Immature natural killer cell (primary cell): ENCODE measurements around the gene CAMK1D. TPM values are rescaled to one million over a fixed set of nuclear protein-coding genes. Genes with fewer than 3 reads are reported as not detected.
"Not testable (repeated sequence)": the region's sequence is repeated elsewhere in the genome, so short reads cannot be mapped to it uniquely, and the experiment has no call there.

ENCODE experiments used
- DNase-seq, 3 donors: peaks; one replicate each; pipeline ENCODE4 v3.0.0; 2022; ENCODE audit warnings: mixed read lengths in 1 of 3
- H3K27ac Mint-ChIP-seq, 6 donors: one replicate each; pipeline ENCODE4 v1.8.0; 2020; ENCODE audit warnings: mixed read lengths in 6 of 6, mild to moderate bottlenecking in 5 of 6, inconsistent platforms in 4 of 6, moderate library complexity in 3 of 6
- H3K27me3 Mint-ChIP-seq, 3 donors: one replicate each; pipeline ENCODE4 v1.8.0; 2020 to 2021; ENCODE audit warnings: low read depth in 3 of 3, mild to moderate bottlenecking in 3 of 3, mixed read lengths in 3 of 3, moderate library complexity in 3 of 3, inconsistent platforms in 1 of 3
- H3K36me3 Mint-ChIP-seq, 3 donors: one replicate each; pipeline ENCODE4 v1.8.0; 2020; ENCODE audit warnings: mixed read lengths in 3 of 3, inconsistent platforms in 2 of 3, mild to moderate bottlenecking in 2 of 3
- H3K4me1 Mint-ChIP-seq, 2 donors: one replicate each; pipeline ENCODE4 v1.8.0; 2020; ENCODE audit warnings: inconsistent platforms in 2 of 2, mild to moderate bottlenecking in 2 of 2, mixed read lengths in 2 of 2, moderate library complexity in 1 of 2
- H3K4me3 Mint-ChIP-seq, 5 donors: one replicate each; pipeline ENCODE4 v1.8.0; 2020; ENCODE audit warnings: mild to moderate bottlenecking in 5 of 5, mixed read lengths in 5 of 5, inconsistent platforms in 3 of 5, moderate library complexity in 3 of 5
- H3K9me3 Mint-ChIP-seq, 6 donors: one replicate each; pipeline ENCODE4 v1.8.0; 2020; ENCODE audit warnings: mild to moderate bottlenecking in 6 of 6, mixed read lengths in 6 of 6, inconsistent platforms in 4 of 6, moderate library complexity in 3 of 6
- polyA plus RNA-seq, 3 donors: library from polyadenylated mRNA; unstranded; fragments of 300-500 nt; fragmentation: Illumina TruSeq; gene quantifications; one replicate each; pipeline ENCODE4 v1.2.3, GENCODE V29; 2021

CAMK1D gene
- polyA plus RNA-seq, 3 donors from 2014 or later: 5.3 to 19.3 (median 7.7) TPM

DNA sequence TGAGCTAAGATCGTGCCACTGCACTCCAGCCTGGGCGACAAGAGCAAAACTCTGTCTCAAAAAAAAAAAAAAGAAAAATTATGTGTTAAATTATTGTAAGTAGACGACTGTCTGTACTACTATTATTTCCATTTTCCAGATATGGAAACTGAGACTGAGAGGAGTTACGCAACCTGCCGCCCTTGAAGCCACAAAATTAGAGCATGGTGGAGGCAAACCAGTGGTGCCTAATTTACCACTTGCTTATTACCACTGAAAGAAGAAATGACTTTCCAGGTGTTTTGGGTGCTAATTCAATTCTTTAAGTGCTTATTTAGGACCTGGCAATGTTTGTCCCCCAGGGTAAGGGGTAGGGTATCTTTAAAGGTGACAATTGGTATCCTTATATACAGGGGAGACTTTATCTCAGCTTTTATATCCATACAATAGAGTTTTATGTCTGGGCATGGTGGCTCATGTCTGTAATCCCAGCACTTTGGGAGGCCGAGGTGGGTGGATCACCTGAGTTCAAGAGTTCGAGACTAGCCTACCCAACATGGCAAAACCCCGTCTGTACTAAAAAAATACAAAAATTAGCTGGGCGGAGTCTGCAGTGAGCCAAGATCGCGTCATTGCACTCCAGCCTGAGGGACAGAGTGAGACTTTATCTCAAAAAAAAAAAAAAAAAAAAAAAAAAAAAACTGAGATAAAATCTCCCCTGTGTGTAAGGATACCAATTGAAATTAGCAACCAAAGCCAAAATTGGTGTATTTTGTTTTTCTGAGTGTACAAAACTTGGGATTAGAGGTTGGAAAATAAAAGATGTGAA is 16.6 kb upstream of the CAMK1D start:
- Mint-ChIP-seq H3K27me3 (peaks cover 0 to 5% (median 5%) of the 10 kb centered on the region in 3 donors), H3K27ac (no peak overlapping the region), H3K4me3 (no peak overlapping the region)

DNA sequence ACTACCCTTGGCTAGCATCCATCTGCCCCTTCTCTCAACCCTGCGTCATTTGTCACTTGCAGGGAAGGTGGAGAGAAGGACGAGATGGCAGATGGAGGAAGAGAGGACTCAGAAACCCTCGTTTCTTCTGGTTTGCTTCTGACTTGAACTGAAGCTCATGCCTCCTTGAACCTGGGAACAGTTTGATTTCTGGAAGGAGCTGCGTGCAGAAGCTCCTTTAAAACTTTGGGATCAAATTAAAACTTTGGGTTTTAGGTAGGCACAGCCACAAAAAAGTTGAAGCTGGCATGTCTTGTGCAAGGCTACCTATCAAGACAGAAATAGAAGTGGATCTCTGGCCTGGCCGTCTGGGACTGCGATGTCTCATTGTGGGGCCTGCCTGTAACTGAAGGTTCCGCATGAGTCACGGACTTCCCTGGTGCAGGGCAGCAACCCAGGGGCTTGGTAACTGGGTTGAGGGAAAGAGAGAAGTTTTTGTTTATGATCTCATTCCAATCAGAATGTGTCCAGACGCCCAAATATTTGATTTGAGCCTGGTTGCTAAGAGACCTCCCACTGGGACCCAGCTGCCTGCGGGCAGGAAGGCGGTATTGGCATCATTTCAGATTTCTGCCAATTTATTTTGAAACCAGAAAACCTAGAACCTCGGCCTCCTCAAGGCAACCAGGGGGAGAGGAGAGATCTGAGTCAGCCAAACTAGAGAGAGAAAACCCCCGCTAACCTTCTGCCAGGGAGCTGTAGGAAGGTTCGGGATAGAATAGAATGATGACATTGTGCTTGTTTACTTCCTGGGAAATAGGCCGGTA is 15.8 kb upstream of the CAMK1D start:
- peak in 1 of 3 donors; percentile 27 for DNase-seq
- Mint-ChIP-seq H3K36me3 (no peaks in the 10 kb centered on the region), H3K27ac (no peak overlapping the region), H3K27me3 (peaks cover 0 to 5% (median 5%) of the 10 kb centered on the region in 3 donors), H3K4me1 (no peaks in the 10 kb centered on the region), H3K9me3 (no peaks in the 10 kb centered on the region), H3K4me3 (peak overlapping the region in 1 of 5 donors; percentile 3)

More for the DNA sequence above, 16.6 kb upstream of the CAMK1D start:
- DNase-seq: no peak
- H3K36me3 Mint-ChIP-seq: no peaks in the 10 kb centered on the region
- no peaks in the 10 kb centered on the region for H3K4me1 Mint-ChIP-seq
- H3K9me3 Mint-ChIP-seq: no peaks in the 10 kb centered on the region

DNA sequence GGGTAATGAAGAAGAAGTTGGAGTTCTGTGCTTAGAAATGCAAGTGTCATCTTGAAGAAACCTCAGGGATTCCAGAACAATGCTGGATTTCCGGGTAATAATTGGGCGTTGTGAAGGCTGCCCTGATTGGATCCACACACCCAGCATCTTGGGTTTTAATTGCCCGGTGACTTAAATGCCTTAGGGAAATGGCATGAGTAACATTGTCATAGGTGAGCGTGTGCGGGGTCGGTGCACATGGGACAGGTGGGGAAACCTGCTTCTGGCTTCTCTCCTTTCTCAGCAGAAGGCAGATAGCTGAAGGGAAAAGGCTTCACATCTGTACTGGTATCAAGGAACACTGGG is 15.2 kb upstream of the CAMK1D start:
- DNase-seq: no peak
- H3K36me3 Mint-ChIP-seq: no peaks in the 10 kb centered on the region
- H3K27ac Mint-ChIP-seq: no peak overlapping the region
- peak overlapping the region in 1 of 5 donors; percentile 0 for H3K4me3 Mint-ChIP-seq
- peaks cover 0 to 5% (median 5%) of the 10 kb centered on the region in 3 donors for H3K27me3 Mint-ChIP-seq
- no peaks in the 10 kb centered on the region for H3K4me1 Mint-ChIP-seq
- no peaks in the 10 kb centered on the region for H3K9me3 Mint-ChIP-seq

DNA sequence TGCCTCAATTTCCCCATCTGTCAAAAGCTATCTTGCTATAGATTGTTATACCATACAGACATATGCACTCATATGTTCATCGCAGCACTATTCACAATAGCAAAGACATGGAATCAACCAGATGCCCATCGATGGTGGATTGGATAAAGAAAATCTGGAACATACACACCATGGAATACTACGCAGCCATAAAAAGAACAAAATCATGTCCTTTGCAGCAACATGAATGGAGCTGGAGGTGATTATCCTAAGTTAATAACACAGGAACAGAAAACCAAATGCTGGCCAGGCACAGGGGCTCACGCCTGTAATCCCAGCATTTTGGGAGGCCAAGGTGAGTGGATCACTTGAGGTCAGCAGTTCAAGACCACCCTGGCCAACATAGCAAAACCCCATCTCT is 14.2 kb upstream of the CAMK1D start:
- not testable (repeated sequence) for H3K4me1 Mint-ChIP-seq

DNA sequence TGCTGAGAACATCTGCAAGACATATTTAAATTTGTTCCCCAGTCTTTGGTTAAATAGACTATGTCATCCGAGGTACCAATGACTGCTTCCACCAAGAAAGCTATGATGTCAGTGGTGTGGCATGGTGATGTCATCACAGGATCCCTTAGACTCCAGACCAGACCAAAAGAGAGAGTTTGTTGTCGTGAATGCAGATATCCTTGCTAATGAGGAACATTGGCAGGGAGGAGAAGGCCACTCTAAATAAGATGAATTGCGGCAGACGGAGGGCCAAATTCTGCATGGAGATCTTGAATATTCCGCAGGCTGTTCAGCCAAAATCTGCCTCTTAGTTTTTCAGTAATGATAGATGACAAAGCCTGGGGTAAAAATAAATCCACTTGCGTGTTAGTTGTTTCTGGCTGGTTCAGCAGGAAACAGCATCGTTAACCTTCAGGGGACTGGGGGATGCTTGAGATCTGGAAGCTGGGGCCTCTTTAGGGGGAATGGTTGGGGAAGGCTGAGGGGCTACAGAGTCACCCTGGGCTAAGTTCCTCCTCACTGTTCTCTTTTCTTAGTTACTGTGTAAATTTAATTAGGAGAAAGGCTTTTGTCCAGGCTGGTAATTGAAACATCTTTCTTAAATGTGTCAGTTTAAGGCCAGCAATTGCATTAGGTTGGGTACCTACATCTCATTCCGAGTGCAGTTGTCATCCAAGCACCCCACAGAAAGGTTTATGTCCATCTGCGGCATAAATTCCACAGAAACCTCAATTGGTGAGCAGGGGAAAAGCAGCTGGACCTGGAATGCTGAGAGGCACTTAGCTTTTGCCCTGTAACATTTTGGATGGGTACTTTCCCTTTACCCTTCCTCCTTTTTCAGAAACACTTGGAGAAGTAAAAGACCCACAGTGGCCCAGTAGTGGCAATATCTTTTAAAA is 11.6 kb upstream of the CAMK1D start:
- H3K4me1 Mint-ChIP-seq: no peaks in the 10 kb centered on the region
- peaks cover 0 to 5% (median 4%) of the 10 kb centered on the region in 3 donors for H3K27me3 Mint-ChIP-seq
- no peak overlapping the region for H3K27ac Mint-ChIP-seq
- H3K36me3 Mint-ChIP-seq: no peaks in the 10 kb centered on the region
- no peaks in the 10 kb centered on the region for H3K9me3 Mint-ChIP-seq
- no peak overlapping the region for H3K4me3 Mint-ChIP-seq
- no peak for DNase-seq

More for the DNA sequence above, 14.2 kb upstream of the CAMK1D start:
- H3K4me3 Mint-ChIP-seq, H3K27me3 Mint-ChIP-seq, H3K9me3 Mint-ChIP-seq, H3K36me3 Mint-ChIP-seq, H3K27ac Mint-ChIP-seq, DNase-seq: not testable (repeated sequence)

DNA sequence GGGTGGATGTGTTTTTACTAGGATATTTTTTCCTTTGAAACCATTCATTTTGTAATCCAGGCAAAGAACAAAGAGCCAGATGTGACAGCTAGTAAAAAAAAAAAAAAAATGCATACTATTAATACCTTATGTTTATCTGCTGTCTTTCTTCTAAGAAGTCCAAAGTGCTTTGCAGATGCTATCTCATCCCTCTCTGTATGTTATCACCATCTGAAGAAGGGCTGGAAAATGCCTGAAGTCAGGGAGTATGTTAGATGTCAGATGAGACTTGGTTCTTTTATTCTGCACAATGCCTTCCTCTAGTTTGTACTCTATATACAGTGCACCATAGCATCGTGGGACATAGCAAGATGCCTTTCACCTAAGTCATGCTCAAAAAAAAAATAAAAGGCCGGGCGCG is 10.4 kb upstream of the CAMK1D start:
- H3K4me3 Mint-ChIP-seq: no peak overlapping the region
- no peak for DNase-seq

DNA sequence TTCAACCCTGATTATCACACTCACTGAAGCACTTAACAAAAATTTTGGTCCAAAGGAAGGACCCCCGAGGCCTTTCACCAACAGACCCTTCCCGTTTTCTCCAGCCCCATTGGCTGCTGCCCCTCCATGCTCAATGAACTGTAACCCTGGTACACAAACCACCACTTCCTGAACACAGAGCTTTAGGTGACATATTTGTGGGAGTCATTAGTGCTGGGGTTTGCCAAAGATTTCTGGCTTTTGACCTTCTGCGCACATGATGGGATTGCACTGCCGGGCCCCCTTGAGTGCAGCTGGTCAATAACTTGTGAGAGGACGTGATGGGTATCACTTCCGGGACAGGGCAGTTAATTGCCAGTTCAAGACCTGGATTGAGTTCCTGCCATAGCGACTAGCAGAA is 9.0 kb upstream of the CAMK1D start:
- H3K4me3 Mint-ChIP-seq: no peak overlapping the region
- H3K9me3 Mint-ChIP-seq: no peaks in the 10 kb centered on the region
- no peak for DNase-seq
- H3K4me1 Mint-ChIP-seq: peaks cover 7% of the 10 kb centered on the region in 2 donors
- H3K27me3 Mint-ChIP-seq: peaks cover 0 to 2% (median 0%) of the 10 kb centered on the region in 3 donors
- H3K36me3 Mint-ChIP-seq: no peaks in the 10 kb centered on the region
- no peak overlapping the region for H3K27ac Mint-ChIP-seq

More for the DNA sequence above, 10.4 kb upstream of the CAMK1D start:
- H3K9me3 Mint-ChIP-seq: no peaks in the 10 kb centered on the region
- peaks cover 0 to 3% (median 2%) of the 10 kb centered on the region in 3 donors for H3K27me3 Mint-ChIP-seq
- no peaks in the 10 kb centered on the region for H3K4me1 Mint-ChIP-seq
- no peak overlapping the region for H3K27ac Mint-ChIP-seq
- no peaks in the 10 kb centered on the region for H3K36me3 Mint-ChIP-seq

DNA sequence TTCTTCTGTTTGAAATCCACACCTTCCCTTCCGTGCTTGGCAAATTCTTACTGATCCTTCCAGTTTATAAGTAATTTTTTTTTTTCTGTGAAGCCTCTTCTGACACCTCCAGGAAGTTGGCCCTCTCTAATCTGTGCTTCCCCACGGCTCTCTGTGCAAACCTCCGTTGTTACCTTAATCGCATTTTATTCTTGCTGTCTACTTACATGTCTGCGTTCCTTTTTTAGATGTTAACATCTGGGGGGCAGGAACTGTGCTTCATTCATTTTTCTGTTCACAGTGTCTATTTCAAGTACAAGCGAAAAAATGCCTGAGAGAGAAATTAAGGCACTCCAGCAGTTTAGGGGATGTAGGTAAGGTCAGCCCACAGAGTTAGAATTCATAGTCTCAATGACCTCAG is 8.4 kb upstream of the CAMK1D start:
- no peaks in the 10 kb centered on the region for H3K36me3 Mint-ChIP-seq
- no peak overlapping the region for H3K4me3 Mint-ChIP-seq
- H3K27me3 Mint-ChIP-seq: peaks cover 0 to 2% (median 0%) of the 10 kb centered on the region in 3 donors
- no peaks in the 10 kb centered on the region for H3K9me3 Mint-ChIP-seq
- H3K27ac Mint-ChIP-seq: no peak overlapping the region
- H3K4me1 Mint-ChIP-seq: peaks cover 7% of the 10 kb centered on the region in 2 donors
- DNase-seq: no peak

DNA sequence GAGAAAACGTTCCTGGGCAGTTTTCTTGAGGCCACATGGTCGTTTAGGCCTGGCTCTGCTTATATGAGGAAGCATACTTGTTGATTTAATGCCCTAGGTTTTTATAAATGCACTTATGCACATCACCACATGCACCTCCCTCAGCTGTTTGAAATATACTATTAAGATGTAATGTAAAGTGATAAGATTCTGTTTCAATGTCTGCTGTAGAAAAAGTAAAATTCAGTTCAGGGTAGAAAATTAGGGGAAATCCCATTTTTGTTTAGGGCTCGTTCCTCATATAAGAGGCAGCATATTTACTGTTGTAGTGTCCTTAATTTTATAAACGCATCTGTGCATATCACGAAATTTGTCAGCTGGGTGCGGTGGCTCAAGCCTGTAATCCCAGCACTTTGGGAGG is 7.8 kb upstream of the CAMK1D start:
- no peak for DNase-seq
- H3K4me3 Mint-ChIP-seq: no peak overlapping the region
- H3K9me3 Mint-ChIP-seq: no peaks in the 10 kb centered on the region
- H3K27ac Mint-ChIP-seq: no peak overlapping the region
- peaks cover 7 to 8% of the 10 kb centered on the region in 2 donors for H3K4me1 Mint-ChIP-seq
- H3K27me3 Mint-ChIP-seq: peaks cover 0 to 4% (median 0%) of the 10 kb centered on the region in 3 donors
- H3K36me3 Mint-ChIP-seq: no peaks in the 10 kb centered on the region

DNA sequence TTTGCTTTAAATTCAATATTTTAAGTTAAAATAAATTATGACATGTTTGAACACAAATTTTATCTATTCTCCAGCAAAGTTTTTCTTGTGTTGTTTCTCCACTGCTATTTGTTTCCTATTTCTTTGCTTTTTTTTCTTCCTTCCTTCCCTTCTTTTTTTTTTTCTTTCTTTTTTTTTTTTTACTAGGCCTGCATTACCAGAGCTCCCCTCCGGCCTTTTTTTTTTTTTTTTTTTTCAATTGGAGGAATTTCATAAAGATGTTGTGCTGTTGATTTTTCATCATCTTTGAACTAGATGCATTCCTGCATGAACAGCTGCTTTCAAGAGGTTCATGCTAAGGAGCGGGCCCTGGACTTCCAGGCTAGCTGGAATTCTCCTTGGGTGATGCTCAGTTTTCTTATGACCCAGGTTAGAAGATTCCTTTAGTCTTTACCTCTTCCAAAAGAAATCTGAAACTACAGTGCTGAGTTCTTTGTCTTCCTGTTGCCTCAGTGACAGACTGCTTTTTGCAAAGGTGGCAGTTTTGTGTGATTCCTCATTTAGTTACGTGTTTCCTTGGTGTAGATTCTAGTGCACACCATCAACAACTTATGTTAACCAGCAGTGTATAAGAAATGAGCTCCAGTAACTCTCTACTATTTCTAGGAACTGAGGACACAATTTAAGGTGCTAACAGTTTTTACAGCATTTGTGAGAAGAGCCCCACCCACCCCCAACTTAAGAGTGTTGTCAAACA is 4.8 kb upstream of the CAMK1D start:
- H3K27me3 Mint-ChIP-seq: peaks cover 17 to 25% (median 18%) of the 10 kb centered on the region in 3 donors
- DNase-seq: no peak
- H3K4me3 Mint-ChIP-seq: peak overlapping the region in 2 of 5 donors; percentile 29 to 54
- peaks cover 22 to 25% of the 10 kb centered on the region in 2 donors for H3K4me1 Mint-ChIP-seq
- no peaks in the 10 kb centered on the region for H3K36me3 Mint-ChIP-seq
- peak overlapping the region in 2 of 6 donors; percentile 2 to 11 for H3K27ac Mint-ChIP-seq
- H3K9me3 Mint-ChIP-seq: no peaks in the 10 kb centered on the region

DNA sequence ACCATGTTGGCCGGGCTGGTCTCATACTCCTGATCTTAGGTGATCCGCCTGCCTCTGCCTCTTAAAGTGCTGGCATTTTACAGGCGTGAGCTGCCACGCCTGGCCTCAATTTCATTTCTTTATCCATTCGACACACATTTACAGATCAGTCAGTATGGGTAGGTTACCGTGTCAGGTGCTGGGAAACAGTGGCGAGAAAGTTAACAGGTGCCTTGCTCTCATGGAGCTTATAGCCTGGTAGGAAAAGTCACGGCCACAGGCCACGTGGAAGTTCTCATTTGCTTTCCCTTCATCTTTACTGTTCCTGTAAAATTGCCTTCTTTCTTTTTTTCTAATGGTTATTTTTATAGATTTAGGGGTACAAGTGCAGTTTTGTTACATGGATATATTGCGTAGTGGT is 2.6 kb upstream of the CAMK1D start:
- no peak for DNase-seq
- Mint-ChIP-seq H3K4me3 (peak overlapping the region in 1 of 5 donors; percentile 23), H3K27me3 (peaks cover 22 to 33% (median 26%) of the 10 kb centered on the region in 3 donors), H3K27ac (peak overlapping the region in 5 of 6 donors; percentile 2 to 71 (median 35)), H3K4me1 (peaks cover 38 to 41% of the 10 kb centered on the region in 2 donors), H3K36me3 (no peaks in the 10 kb centered on the region), H3K9me3 (no peaks in the 10 kb centered on the region)

DNA sequence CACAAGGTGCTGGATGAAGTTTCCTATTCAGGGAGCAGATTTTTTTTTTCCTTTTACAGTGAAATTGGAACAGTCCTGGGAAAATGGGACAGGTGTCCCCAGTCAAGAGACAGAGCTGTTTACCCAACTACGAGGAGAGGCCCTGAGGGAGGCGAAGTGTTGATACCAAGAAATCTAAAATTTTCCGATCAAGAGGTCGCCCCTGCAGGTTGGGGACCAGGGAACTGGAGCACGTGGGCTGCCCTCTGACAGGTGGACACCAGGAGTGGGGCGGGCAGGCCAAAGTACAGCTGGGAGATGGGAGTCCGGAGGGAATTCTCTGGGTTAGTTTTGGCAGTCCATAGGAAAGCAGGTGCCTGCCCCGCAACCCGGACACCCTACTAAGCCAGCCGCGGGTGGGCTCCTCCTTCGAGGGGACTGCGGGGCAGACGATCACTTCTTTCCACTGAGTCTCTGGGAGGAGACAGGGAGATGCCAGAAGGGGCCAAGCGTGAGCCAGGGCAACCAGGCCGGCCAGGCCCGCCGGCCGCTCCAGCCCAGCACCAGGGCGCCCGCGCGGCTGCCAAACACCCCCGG is 965 bp upstream of the CAMK1D start:
- Mint-ChIP-seq H3K36me3 (no peaks in the 10 kb centered on the region), H3K4me1 (peaks cover 43 to 51% of the 10 kb centered on the region in 2 donors), H3K27me3 (peaks cover 22 to 32% (median 26%) of the 10 kb centered on the region in 3 donors), H3K27ac (peak overlapping the region; percentile 52 to 95 (median 90)), H3K4me3 (peak overlapping the region; percentile 71 to 85 (median 79)), H3K9me3 (no peaks in the 10 kb centered on the region)
- DNase-seq: no peak
